Skeletal muscle satellite cell (primary cell): Measurements from ENCODE around the gene BMF.
A peak's percentile ranks its signal among the peaks of the same experiment; 100 is the strongest.

Experiments
- H3K27me3 ChIP-seq: 2 replicates; pipeline ENCODE4 v1.7.0; 2013; ENCODE audit warnings: low read length; ENCODE audit not compliant: control insufficient read depth, insufficient read depth
- H3K36me3 ChIP-seq: 2 replicates; pipeline ENCODE4 v1.7.0; 2013; ENCODE audit warnings: mild to moderate bottlenecking, control low read depth, low read length; ENCODE audit not compliant: insufficient read depth
- H3K4me1 ChIP-seq: 2 replicates; pipeline ENCODE4 v1.7.0; 2013; ENCODE audit warnings: low read length; ENCODE audit not compliant: control insufficient read depth, insufficient read depth
- H3K4me2 ChIP-seq: 2 replicates; pipeline ENCODE4 v1.7.0; 2013; ENCODE audit warnings: mild to moderate bottlenecking, low read length
- H3K4me3 ChIP-seq: 2 replicates; pipeline ENCODE4 v1.7.0; 2013; ENCODE audit warnings: low read length
- H3K9ac ChIP-seq: 2 replicates; pipeline ENCODE4 v1.7.0; 2013; ENCODE audit warnings: mild to moderate bottlenecking, low read depth, low read length, moderate library complexity
- H3K9me3 ChIP-seq: replicated peaks from 2 replicates; pipeline ENCODE4 v1.7.0; 2013; ENCODE audit warnings: mild to moderate bottlenecking, control low read depth, low read length

The BMF gene

GRCh38 chr15:40045572-40046217 lies 63.0 kb downstream of the BMF start:
- Histone ChIP-seq H3K4me1 (peaks cover 38% of the 10 kb centered on the region), H3K4me2 (peak overlapping the region; percentile 79), H3K9me3 (no peaks in the 10 kb centered on the region), H3K36me3 (no peaks in the 10 kb centered on the region), H3K9ac (no peak overlapping the region), H3K4me3 (no peak overlapping the region), H3K27me3 (no peaks in the 10 kb centered on the region)

- Histone ChIP-seq H3K9me3 (no peaks in the 10 kb centered on the region), H3K4me2 (peak overlapping the region; percentile 79), H3K4me1 (peaks cover 41% of the 10 kb centered on the region), H3K36me3 (no peaks in the 10 kb centered on the region), H3K9ac (peak overlapping the region; percentile 43), H3K4me3 (peak overlapping the region; percentile 57), H3K27me3 (no peaks in the 10 kb centered on the region)
Observed at GRCh38 chr15:40044717-40045571, 63.7 kb downstream of the BMF start.

- H3K4me3 ChIP-seq = no peak overlapping the region
- H3K9ac ChIP-seq = no peak overlapping the region
- H3K27me3 ChIP-seq = no peaks in the 10 kb centered on the region
- no peak overlapping the region for H3K4me2 ChIP-seq
- H3K36me3 ChIP-seq = no peaks in the 10 kb centered on the region
- no peaks in the 10 kb centered on the region for H3K9me3 ChIP-seq
- peaks cover 42% of the 10 kb centered on the region for H3K4me1 ChIP-seq
Observed at GRCh38 chr15:40043927-40044716, 64.6 kb downstream of the BMF start.

- Histone ChIP-seq H3K9ac (no peak overlapping the region), H3K4me2 (no peak overlapping the region), H3K27me3 (no peaks in the 10 kb centered on the region), H3K9me3 (no peaks in the 10 kb centered on the region), H3K4me3 (no peak overlapping the region), H3K36me3 (no peaks in the 10 kb centered on the region), H3K4me1 (peaks cover 36% of the 10 kb centered on the region)
Observed at GRCh38 chr15:40042791-40043320, 65.8 kb downstream of the BMF start.

GRCh38 chr15:40040770-40041169 lies 67.9 kb downstream of the BMF start:
- Histone ChIP-seq H3K4me3 (no peak overlapping the region), H3K4me1 (peaks cover 28% of the 10 kb centered on the region), H3K9me3 (no peaks in the 10 kb centered on the region), H3K36me3 (peaks cover 19% of the 10 kb centered on the region), H3K4me2 (no peak overlapping the region), H3K27me3 (no peaks in the 10 kb centered on the region), H3K9ac (no peak overlapping the region)

- H3K27me3 ChIP-seq = no peaks in the 10 kb centered on the region
- H3K9ac ChIP-seq = no peak overlapping the region
- peak overlapping the region; percentile 49 for H3K4me3 ChIP-seq
- no peaks in the 10 kb centered on the region for H3K9me3 ChIP-seq
- H3K4me1 ChIP-seq = peaks cover 22% of the 10 kb centered on the region
- peak overlapping the region; percentile 75 for H3K4me2 ChIP-seq
- H3K36me3 ChIP-seq = peaks cover 24% of the 10 kb centered on the region
Observed at GRCh38 chr15:40040293-40040635, 68.4 kb downstream of the BMF start.

- peaks cover 23% of the 10 kb centered on the region for H3K4me1 ChIP-seq
- no peaks in the 10 kb centered on the region for H3K27me3 ChIP-seq
- H3K9me3 ChIP-seq = no peaks in the 10 kb centered on the region
- H3K4me3 ChIP-seq = peak within 1 kb of the TSS; percentile 95
- peak within 1 kb of the TSS; percentile 91 for H3K4me2 ChIP-seq
- peaks cover 38% of the 10 kb centered on the region for H3K36me3 ChIP-seq
- H3K9ac ChIP-seq = peak within 1 kb of the TSS; percentile 94
Observed at GRCh38 chr15:40038638-40039543, 69.8 kb downstream of the BMF start, which contains the start of gene SRP14. Gene SRP14, minus strand, starts transcription at chr15:40039181. Its CDS starts 65 bp downstream, at chr15:40039116.

- Histone ChIP-seq H3K27me3 (no peaks in the 10 kb centered on the region), H3K4me3 (peak overlapping the region; percentile 95), H3K9me3 (no peaks in the 10 kb centered on the region), H3K4me2 (peak overlapping the region; percentile 91), H3K4me1 (peaks cover 23% of the 10 kb centered on the region), H3K36me3 (peaks cover 42% of the 10 kb centered on the region), H3K9ac (peak overlapping the region; percentile 94)
Observed at GRCh38 chr15:40038275-40038637, 70.4 kb downstream of the BMF start.
